ENCODE measurements around the gene CYP1B1.

The CYP1B1 gene

GRCh38 chr2:38074058-38074763 lies 1.7 kb downstream of the CYP1B1 start:
- in situ Hi-C loops (cut with MboI; ENCODE audit: low sequenced_read_pairs, unreplicated experiment) = no loop called here
- peak; percentile 43 for DNase-seq (ENCODE audit: low spot score)
- TF ChIP-seq CTCF (IDR thresholded peaks at IDR 0.05; ENCODE audit: borderline replicate concordance, control extremely low read depth, extremely low read depth, insufficient read depth, missing control alignments) = no peak

GRCh38 chr2:38073211-38074057 lies 2.5 kb downstream of the CYP1B1 start:
- TF ChIP-seq CTCF (IDR thresholded peaks at IDR 0.05; ENCODE audit: borderline replicate concordance, control extremely low read depth, extremely low read depth, insufficient read depth, missing control alignments) = no peak
- in situ Hi-C loops (cut with MboI; ENCODE audit: low sequenced_read_pairs, unreplicated experiment) = no loop called here
- peak; percentile 24 for DNase-seq (ENCODE audit: low spot score)

- no peak for TF ChIP-seq CTCF (IDR thresholded peaks at IDR 0.05; ENCODE audit: borderline replicate concordance, control extremely low read depth, extremely low read depth, insufficient read depth, missing control alignments)
- DNase-seq (ENCODE audit: low spot score) = no peak
- in situ Hi-C loops (cut with MboI; ENCODE audit: low sequenced_read_pairs, unreplicated experiment) = no loop called here
These were observed 5.5 kb downstream of the CYP1B1 start for GRCh38 chr2:38070438-38070837.

- no peak for TF ChIP-seq CTCF (IDR thresholded peaks at IDR 0.05; ENCODE audit: borderline replicate concordance, control extremely low read depth, extremely low read depth, insufficient read depth, missing control alignments)
- in situ Hi-C loops (cut with MboI; ENCODE audit: low sequenced_read_pairs, unreplicated experiment) = no loop called here
- no peak for DNase-seq (ENCODE audit: low spot score)
These were observed 7.7 kb downstream of the CYP1B1 start for GRCh38 chr2:38068234-38068633.

- in situ Hi-C loops (cut with MboI; ENCODE audit: low sequenced_read_pairs, unreplicated experiment) = no loop called here
- TF ChIP-seq CTCF (IDR thresholded peaks at IDR 0.05; ENCODE audit: borderline replicate concordance, control extremely low read depth, extremely low read depth, insufficient read depth, missing control alignments) = no peak
- no peak for DNase-seq (ENCODE audit: low spot score)
These were observed 9.4 kb downstream of the CYP1B1 start for GRCh38 chr2:38066421-38067115.

GRCh38 chr2:38065502-38066135 lies 10.3 kb downstream of the CYP1B1 start:
- TF ChIP-seq CTCF (IDR thresholded peaks at IDR 0.05; ENCODE audit: borderline replicate concordance, control extremely low read depth, extremely low read depth, insufficient read depth, missing control alignments) = no peak
- DNase-seq (ENCODE audit: low spot score) = no peak
- in situ Hi-C loops (cut with MboI; ENCODE audit: low sequenced_read_pairs, unreplicated experiment) = no loop called here

All from GM13976 (cell line).